ENCODE data around the gene CCBE1.
"Not testable (repeated sequence)": the region's sequence is repeated elsewhere in the genome, so short reads cannot be mapped to it uniquely, and the experiment has no call there.

Gene CCBE1

DNA sequence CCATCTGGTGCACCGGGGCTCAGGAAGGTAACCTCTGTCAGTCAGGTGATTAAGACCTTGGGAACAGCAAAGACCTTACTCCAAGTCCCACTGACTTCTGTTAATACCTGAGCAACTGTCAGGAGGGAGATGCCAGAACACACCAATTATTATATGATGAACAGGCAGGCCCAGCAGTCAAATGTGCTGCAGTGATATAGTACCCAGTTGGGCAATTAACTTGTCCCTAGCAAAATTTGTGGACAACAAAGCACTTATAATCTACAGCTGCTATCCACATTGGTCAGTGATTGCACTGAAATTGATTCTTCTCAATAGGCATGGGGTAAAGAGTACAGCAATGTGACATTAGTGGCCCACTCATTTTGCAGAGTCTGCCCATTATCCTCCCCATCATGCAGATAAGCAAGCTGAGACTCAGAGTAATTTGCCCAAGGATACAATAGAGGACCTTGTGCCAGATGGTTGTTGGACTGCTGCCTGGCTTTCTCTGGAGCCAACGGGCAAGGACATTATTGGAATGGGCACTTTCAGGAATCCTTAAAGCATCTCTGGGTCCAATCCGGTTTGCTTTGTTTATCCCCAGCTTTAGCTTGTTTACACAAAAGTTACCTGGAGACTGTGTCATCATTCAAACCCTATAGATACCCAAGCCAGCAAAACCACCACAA is 147.6 kb downstream of the CCBE1 start:
- no peak for DNase-seq (ENCODE audit: low read depth in 1 of 2, low spot score in 1 of 2)

DNA sequence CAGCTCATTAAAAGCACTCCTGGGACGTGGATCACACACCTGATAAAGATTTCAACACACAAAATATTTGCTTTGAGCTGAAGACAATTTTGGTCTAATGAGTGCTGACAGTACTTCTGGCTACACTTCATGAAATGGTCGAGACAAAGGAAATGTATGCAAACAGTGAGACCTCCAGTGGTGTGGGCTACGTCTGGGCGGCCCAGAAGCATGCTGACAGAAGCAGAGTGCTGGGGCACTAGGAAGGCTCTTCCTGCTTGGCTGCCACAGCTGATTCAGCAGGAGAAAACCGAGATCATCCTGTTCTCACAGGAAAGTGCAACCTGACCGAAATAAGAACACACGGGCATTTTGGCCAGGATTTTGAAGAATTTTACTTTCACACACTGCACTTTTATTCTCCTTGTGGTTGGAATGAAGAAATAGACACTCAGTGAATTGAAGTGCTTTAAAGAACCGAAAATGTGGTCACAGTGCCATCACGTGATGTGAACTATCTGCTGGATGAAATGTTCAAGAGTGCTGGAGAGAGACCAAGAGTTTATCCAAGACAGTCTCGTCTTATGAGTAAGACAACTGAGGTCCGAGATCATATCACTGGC is 149.5 kb downstream of the CCBE1 start:
- no peak for DNase-seq (ENCODE audit: low read depth in 1 of 2, low spot score in 1 of 2)

DNA sequence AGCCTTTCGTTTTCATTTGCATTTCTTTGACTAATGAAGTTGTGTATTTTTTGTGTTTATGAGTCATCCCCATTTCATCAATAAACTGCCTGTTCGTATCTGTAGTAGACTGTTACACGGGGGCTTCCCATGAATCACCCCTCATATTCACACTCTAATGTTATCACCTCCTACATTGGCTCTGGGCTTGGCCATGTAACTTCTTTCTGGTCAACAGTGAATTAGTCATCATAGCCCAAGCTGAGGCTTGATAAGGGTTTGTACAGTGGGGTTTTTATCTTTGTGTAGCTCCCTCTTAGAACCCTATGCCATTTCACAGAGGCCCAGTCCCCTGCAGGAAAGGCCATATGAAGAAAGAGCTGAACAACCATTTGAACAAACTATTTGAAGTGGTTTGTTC is 151.0 kb downstream of the CCBE1 start:
- no peak for DNase-seq (ENCODE audit: low read depth in 1 of 2, low spot score in 1 of 2)

DNA sequence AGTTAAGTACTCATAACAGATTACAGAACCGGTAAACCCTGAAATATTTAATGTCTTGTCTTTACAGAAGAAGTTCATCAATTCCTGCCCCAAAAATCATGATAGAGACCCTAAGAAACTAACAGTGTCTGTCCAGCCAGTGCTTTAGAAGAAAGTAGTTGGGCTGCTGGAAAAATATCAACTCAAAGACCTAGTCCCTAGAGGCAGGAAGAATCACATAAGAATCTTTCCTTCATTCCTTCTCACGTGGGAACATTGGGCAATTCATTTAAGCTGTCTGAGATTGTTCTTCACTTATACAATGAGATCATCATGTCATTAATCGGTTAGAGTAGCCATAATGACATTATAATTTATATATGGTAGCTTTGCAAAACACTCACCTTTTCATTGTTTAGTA is 156.4 kb downstream of the CCBE1 start:
- no peak for DNase-seq (ENCODE audit: low read depth in 1 of 2, low spot score in 1 of 2)

DNA sequence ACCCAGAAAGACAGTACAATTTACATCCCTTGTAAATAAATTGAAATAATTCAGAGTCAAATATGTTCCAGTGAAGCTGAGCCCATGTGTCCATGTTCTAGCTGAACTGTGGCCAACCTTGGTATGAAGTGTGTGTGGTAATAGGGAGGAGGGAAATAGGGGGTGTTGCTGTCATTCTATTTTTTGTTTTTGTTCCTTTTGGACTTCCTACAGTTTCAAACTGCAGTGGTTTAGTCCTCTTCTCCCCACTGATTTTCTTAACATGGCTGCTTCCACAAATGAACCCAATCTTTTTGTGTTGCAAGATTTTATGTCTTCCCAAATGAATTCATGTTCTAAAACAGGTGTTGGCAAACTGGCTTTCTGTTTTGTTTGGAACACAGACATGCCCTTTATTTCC is 156.9 kb downstream of the CCBE1 start:
- DNase-seq (ENCODE audit: low read depth in 1 of 2, low spot score in 1 of 2), result no peak

DNA sequence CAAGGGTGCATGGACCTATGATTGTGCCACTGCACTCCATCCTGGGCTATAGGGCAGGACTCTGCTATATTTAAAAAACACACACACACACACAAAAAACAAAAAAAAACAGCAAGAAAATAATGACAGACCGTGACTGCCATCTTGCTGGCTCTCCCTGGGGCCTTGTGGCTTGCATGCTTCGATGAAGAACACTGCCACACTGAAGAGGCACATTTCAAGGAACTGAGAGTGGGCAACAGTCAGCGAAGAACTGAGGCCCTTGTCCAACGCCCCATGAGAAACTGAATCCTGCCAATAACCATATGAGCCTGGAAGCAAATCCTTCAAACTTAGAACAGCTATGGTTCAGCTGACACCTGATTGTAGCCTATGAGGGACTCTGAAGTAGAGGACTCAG is 158.1 kb downstream of the CCBE1 start:
- no peak for DNase-seq (ENCODE audit: low read depth in 1 of 2, low spot score in 1 of 2)

DNA sequence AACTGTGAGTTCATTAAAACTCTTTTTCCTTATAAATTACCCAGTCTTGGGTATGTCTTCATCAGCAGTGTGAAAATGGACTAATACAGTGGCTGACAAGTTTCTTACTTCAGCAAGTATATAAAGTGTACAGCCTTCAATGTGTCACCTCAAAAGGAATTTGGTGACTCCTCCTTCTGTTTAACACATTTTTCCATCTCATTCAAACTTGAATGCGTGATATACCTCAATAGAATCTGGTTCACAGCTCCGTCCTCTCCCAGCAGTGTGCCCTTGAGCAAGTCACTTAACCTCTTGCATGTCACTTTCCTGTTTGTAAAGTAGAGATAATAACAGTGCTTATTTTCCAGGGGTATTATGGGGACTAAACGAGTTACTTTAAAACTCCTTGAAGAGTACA is 159.6 kb downstream of the CCBE1 start:
- no peak for DNase-seq (ENCODE audit: low read depth in 1 of 2, low spot score in 1 of 2)

DNA sequence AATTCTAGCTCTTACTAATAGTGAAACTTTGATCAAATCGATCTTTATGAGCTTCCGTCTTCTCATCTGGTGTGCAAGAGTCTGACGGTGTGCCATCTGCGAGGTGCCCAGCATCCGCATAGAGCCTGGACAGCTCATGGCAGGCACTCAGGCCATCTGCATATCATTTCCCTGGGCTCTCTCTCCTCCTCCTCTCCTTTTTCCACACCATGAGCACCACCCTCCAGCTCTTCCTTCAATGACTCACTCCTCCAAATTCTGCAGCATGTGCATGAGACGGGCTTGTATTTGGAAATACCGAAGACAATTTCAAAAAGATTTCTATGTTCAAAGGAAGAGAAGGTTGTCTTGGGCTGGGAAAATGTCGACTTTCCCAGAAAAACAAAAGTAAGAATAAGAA is 161.1 kb downstream of the CCBE1 start:
- no peak for DNase-seq (ENCODE audit: low read depth in 1 of 2, low spot score in 1 of 2)

DNA sequence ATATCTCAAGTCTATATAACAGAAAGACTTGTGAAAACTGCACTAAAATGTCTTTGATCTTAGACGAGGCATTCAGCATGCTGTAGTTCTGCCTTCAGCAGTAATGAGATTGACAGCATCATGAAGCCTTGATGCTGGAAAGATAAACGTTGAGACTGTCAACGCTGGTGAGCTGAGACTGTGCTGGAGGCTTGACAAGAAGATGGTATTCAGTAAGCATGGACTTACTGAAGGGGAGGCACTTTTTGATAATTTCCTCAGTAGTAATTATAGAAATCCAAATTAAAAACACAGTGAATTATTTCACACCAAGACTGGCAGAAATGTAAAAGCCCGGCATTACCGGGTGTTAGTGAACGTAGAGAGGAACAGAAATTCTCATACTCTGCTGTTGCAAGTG is 162.2 kb downstream of the CCBE1 start:
- no peak for DNase-seq (ENCODE audit: low read depth in 1 of 2, low spot score in 1 of 2)

DNA sequence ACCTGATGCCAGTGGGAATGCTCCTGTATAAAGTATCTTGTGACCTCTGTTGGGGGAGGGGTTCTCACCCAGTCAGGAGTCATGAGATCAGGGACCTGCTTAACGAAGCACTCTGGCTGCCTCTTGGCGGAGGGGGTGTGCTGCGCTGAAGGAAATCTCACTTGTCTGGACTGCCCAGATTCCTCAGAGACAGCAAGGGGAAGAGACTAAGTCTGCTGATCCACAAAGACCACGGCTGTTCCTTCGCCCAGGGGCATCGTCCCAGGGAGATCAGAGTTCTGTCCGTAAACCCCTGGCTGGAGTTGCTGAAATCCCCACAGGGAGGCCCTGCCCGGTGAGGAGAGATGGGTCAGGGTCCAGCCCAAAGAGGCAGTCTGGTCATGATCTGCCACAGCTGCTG is 168.4 kb downstream of the CCBE1 start:
- DNase-seq (ENCODE audit: low read depth in 1 of 2, low spot score in 1 of 2), result no peak

DNA sequence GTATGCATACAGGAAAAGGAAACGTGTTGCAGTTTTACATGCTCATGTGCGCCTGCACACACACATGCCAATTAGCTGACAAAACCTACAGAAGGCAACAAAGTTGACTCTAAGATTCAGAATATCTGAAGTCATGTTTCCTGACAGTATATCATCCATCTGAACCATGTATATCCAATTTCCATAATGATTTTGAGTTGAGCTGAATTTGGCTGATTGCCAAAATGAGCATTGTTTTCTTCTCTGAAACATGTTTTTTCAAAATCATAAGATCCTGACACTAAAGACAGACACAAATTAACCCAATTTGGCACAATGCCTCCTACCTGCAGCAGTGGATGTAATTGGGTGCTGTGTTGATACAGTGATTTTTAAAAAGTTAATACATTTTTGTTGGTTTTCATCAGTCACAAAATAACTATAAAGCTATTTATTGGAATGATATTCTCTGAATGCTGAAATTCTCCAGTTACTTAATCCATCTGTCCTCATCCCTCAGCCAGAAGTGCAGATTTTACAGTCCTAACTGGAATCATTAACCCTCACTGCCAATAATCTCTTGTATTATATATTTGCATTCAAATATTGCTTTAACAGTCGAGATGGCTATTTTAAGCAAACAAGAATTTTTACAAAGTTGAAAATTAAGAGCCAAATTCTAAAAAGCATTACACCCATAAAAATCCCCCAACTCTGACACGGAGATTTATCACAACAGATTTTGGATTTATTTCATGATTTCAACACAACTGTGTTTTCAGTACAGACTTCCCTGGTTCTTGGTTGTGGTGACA is 176.5 kb downstream of the CCBE1 start:
- DNase-seq (ENCODE audit: low read depth in 1 of 2, low spot score in 1 of 2), result no peak

DNA sequence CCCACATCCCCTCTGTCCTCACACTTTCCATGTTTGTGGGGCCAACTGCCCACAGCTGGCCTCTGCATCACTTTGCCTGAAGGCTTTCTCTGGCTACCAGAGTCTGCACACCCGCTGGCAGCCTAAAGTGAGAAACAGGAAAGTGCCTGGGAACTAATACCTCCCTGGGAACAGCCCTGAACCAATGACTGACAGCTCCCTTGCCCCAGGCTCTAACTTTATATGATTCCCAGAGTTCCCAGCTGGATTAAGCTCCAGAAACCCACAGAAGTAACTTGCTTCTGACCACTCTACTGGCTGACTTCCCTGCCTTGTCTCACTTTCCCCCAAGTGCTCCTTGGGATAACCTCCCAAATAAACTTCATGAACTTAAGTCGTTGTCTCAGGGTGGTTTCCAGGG is 178.5 kb downstream of the CCBE1 start:
- no peak for DNase-seq (ENCODE audit: low read depth in 1 of 2, low spot score in 1 of 2)

DNA sequence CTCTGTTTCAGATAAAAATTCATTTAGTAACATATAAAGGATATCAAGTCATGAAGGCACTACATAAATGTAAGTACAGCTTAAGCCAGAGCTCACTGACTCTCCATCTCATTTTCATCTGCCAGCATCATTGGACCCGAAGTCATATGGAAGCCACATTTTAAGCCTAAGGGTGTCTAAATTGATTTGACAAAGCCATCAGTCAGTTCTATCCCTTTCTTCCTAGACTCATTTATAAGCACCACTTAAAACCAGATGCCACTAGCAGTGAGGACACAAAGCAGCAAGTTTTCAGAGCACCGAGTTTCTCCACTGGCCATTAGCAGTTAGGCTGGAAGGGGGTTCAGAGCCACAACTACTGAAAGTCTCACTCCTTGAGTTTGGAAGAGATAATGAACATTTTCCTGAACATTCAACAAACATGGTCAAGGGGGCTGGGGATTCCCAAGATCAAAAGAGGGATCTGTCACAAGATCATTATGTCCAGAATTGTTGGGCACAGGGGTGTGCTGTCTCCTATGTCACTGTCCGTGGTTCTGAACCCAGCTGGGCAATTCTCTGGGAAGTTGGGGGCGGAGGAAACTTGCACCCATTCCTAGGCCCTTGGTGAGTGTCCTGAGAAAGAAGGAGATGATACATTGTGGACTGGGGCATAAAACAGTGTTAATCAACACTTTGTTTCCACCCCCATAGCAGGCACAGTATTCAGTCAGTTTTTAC is 179.6 kb downstream of the CCBE1 start:
- DNase-seq (ENCODE audit: low read depth in 1 of 2, low spot score in 1 of 2), result no peak

DNA sequence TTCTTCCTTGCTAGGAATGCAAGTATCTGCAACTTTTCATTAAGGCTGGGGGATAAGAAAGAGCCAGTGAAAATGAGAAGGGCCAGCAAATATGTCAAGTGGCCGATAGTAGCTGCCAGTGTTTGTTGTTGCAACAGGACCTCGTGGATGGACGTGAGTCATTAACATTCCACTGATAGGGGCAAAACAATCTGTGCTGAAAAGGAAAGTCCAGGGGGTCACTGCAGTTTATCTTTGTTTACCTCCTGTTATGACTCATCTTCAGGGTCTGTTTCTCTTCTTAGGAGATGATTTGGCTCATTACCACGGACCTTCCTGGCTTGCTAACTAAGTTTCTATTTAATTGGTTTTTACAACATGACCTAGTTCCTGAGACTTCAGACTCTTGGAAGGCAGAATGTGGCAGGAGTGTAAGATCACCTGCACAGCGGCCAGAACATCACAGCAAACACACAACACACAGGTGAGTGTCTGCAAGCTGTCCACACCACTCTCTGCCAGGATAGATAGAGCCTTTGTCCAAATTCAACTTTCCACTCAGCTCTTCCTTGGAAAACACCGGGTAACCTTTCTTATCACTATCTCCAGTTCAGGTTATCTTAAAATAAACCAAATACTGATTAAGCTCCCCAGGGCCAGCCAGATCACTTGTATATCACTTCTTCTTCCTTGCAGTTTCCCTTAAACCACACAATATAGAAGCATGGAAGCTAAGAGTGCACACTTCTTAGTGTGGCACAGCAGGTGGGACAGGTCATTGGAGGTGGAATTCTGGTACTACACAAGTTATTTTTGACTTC is 180.7 kb downstream of the CCBE1 start:
- no peak for DNase-seq (ENCODE audit: low read depth in 1 of 2, low spot score in 1 of 2)

DNA sequence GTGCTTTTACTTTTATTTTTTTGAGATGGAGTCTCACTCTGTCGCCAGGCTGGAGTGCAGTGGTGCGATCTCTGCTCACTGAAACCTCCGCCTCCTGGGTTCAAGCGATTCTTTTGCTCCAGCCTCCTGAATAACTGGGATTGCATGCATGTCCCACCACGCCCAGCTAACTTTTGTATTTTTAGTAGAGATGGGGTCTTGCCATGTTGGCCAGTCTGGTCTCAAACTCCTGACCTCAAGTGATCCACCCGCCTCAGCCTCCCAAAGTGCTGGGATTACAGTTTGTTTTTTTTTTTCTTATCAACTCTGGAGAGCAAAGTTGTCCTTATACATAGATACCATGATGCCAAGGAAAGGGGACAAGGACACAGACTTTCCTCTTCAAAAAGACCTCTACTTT is 181.3 kb downstream of the CCBE1 start:
- not testable (repeated sequence) for DNase-seq (ENCODE audit: low read depth in 1 of 2, low spot score in 1 of 2)

DNA sequence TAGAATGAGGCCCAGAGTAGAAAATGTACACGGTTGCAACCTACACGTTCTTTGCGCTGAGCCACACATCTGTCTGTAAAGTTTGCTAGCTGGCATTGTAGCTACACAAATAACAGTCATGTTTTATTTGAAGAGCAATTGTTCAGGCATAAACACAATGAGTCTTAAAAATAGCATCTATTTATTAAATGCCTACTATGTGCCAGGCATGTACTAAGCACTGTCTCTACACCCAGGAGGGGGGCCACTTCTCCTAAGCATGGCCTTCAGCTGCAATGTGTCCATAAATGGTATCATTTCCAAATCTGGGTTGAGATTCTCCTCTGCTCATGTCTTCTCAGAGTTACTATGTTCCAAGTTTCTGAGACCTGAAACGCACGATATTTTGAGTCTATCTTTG is 182.1 kb downstream of the CCBE1 start:
- DNase-seq (ENCODE audit: low read depth in 1 of 2, low spot score in 1 of 2), result no peak

DNA sequence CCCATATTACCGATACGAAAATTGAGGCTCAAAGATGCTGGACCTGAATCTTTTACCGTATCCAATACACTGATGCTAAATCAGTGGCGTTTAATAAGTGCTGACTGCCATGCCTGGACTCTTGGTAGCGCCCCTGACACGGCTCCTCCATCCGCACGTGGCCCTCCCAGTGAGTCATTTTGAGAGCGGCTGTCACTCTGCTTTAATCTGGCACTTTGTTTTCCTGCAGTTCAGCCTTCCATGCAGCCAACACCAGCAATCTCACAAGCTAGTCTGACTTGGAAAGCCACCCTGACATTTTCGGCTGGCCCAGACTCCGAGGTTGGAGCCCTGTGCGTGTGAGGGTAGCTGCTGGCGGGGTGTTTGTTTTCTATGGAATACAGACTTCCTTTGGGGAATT is 183.0 kb downstream of the CCBE1 start:
- DNase-seq (ENCODE audit: low read depth in 1 of 2, low spot score in 1 of 2), result no peak

DNA sequence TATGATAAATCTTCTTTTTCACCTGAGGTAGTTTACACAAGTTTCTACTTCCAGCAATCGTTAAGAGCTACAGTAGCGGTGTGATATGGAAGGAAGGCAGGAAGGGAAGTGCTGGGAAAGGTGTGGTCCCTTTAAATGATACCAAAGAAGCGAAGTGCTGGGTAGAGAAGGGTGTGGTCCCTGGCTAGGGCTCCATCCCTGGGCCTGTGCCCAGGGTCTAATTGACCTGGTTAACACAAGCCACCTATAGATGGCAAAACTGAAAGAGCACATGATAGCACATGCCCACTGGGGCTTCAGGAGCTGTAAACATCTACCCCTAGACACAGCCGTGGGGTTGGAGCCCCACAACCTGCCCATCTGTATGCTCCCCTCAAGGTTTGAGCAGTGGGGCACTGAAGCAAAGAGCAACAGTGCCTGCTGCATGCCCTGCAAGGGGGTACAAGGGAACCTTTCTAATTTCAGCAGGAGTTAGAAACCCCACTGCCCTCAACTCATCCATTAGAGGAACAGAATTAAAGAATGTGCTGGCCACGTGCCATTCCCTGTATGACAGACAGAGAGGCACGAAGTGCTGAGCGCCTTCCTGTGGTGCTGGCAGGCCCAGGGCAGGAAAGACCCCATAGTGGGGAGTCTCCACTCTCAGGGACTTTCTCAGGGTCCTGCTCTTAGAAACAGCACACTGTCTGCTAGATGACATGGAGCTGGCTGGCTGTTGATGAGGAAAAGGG is 185.0 kb downstream of the CCBE1 start:
- no peak for DNase-seq (ENCODE audit: low read depth in 1 of 2, low spot score in 1 of 2)

DNA sequence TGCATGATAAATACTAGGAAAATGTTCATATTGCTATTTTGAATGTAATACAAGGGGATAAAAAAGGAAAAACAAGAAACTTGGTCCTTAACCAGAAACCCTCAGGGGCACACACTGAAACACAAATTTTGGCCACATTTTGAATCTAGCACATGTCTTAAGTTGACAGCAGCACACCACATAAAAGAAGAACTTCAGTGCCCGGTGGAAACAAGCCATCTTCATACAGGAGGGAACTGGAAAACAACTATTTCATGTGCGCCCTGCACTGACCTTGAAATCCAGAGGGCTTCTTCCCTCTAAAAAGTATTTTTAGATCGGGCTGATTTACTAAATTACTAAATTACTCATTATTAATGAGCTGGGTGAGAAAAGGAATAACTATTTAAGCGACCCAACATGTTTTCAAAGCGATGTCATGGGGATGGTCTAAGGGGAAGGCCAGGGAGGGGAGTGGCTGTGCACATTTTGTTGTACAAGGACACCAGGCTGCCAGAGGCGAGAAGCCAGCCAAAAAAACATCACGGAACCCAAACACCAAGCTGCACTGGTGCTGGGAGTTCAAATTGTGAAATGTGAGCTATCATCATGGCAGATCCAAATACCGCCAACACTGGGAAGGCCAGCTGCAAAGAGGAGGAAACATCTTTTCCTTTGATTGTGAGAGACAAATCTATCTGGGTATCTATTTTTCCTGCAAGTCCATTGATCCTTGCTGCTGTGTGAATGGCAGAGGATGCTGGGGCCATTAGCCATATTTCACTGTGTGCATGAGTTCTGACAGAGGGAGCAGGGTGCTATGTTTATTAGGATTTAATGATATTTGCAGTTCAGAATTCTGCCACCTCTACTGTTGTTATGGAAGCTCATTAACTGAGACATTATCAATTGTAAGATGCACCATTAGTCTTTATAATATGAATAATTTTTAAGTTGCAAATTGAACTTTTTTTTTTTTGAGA is 187.5 kb downstream of the CCBE1 start:
- DNase-seq (ENCODE audit: low read depth in 1 of 2, low spot score in 1 of 2), result no peak

Measured in stimulated activated CD4-positive, alpha-beta T cell treated with anti-CD3 and anti-CD28 coated beads, Interleukin-15, amount 100 ng/mL, for 1 hour (primary cell).